ENCODE measurements around the gene ICAM5. TPM values are rescaled to one million over a fixed set of nuclear protein-coding genes. Genes with fewer than 3 reads are reported as not detected.

The ICAM5 gene
- total and polyA plus RNA-seq, 10 of the 15 experiments (the other 5 are each of a cell fraction or from before 2014, with no cell fraction given) = 0.14 to 4.6 (median 0.94) TPM; not detected in 2

- TF ChIP-seq RB1 (IDR thresholded peaks at IDR 0.05; ENCODE audit: borderline replicate concordance) = no peak
- no peak for TF ChIP-seq FOXK2 (IDR thresholded peaks at IDR 0.05)
- no peak for TF ChIP-seq SIX5 (IDR thresholded peaks at IDR 0.05; ENCODE audit: low read depth, low read length, severe bottlenecking)
- peak; percentile 44; the same call in 1 of the 2 replicates for TF ChIP-seq YY1 (IDR thresholded peaks at IDR 0.05; ENCODE audit: low read depth, low read length)
- no peak for TF ChIP-seq SREBF1 (IDR thresholded peaks at IDR 0.05; ENCODE audit: low read length)
- no peak for TF ChIP-seq KLF5 (IDR thresholded peaks at IDR 0.05; ENCODE audit: partially characterized antibody)
- TF ChIP-seq ZBTB11 (CRISPR knock-in tag; IDR thresholded peaks at IDR 0.05) = no peak
- TF ChIP-seq MTA2 (IDR thresholded peaks at IDR 0.05; ENCODE audit: low read depth) = peak; percentile 35; the same call in 1 of the 2 replicates
- TF ChIP-seq ZNF384 (IDR thresholded peaks at IDR 0.05; ENCODE audit: borderline replicate concordance, low read depth, low read length) = no peak
- no peak for TF ChIP-seq CHD1 (IDR thresholded peaks at IDR 0.05; ENCODE audit: low read depth, low read length)
- no peak for TF ChIP-seq ZNF24 (IDR thresholded peaks at IDR 0.05)
- TF ChIP-seq POLR2A (IDR thresholded peaks at IDR 0.05; ENCODE audit: low read depth, low read length) = peak; percentile 66
- TF ChIP-seq NR2C2 (IDR thresholded peaks at IDR 0.05; ENCODE audit: borderline replicate concordance, control insufficient read depth, insufficient read length, low read depth) = no peak
- TF ChIP-seq E2F8 (IDR thresholded peaks at IDR 0.05; ENCODE audit: low read depth, partially characterized antibody) = no peak
- peak; percentile 73 for TF ChIP-seq MXI1 (IDR thresholded peaks at IDR 0.05; ENCODE audit: low read depth, low read length)
- TF ChIP-seq CBX5 (IDR thresholded peaks at IDR 0.05; ENCODE audit: low read depth) = no peak
- TF ChIP-seq IRF3 (IDR thresholded peaks at IDR 0.05) = no peak
- no peak for TF ChIP-seq BRCA1 (IDR thresholded peaks at IDR 0.05; ENCODE audit: low read depth, low read length)
- TF ChIP-seq CREB1 (IDR thresholded peaks at IDR 0.05; ENCODE audit: low read depth) = 0 out of 2 replicates have a peak, but pooled peaks have one; percentile 5
- TF ChIP-seq ELK1 (IDR thresholded peaks at IDR 0.05; ENCODE audit: low read depth, low read length) = 0 out of 2 replicates have a peak, but pooled peaks have one; percentile 28
- TF ChIP-seq CTCF (IDR thresholded peaks at IDR 0.05 in 2 of 3, conservative IDR thresholded peaks at IDR 0.05 in 1 of 3; ENCODE audit: control insufficient read depth in 2 of 3, extremely low read depth in 1 of 3, insufficient read depth in 1 of 3, low read depth in 3 of 3, low read length in 3 of 3) = peak; percentile 5 to 19 (median 18); a peak in 1 of 6 replicates
Measured at GRCh38 chr19:10295305-10295846, 5.6 kb downstream of the ICAM5 start (continued).

All from GM12878 (cell line).